ENCODE measurements around the gene TTLL5. TPM values are rescaled to one million over a fixed set of nuclear protein-coding genes. Genes with fewer than 3 reads are reported as not detected.
A peak's percentile ranks its signal among the peaks of the same experiment; 100 is the strongest.

The TTLL5 gene
- total RNA-seq, 1 donor from 2014 or later = 51.9 TPM

DNA sequence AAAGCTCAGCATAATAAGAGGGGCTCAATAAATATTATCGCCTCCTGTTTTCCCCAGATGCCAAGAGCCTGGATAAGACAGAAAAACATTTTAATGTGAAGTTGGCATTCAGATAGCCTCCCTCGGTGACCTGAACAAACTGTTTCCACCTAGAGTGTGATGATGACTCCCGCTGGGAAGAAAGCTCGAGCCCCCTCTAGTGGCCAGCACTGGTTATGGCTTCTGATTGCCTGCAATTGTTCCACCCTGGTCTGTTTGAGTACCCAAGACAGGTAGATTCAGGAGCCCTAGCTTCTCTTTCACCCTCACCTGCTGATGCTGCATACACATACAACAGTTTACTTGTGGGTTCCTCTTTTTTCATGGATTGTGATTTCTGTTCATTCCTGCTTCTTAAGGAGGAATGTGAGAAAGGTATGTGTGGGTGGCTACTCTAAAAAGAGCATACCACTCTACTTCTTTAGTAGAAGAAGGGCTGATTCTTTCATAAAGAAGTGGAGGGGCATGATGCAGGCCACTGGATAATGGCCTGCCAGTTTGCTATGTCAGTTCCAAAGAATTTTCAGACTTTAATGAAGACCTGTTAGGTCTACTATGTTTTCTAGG is 6.8 kb upstream of the TTLL5 start:
- Mint-ChIP-seq H3K27ac (no peak overlapping the region), H3K9me3 (ENCODE audit: low read depth) (no peaks in the 10 kb centered on the region), H3K4me3 (ENCODE audit: low read depth) (no peak overlapping the region), H3K27me3 (no peaks in the 10 kb centered on the region), H3K36me3 (ENCODE audit: insufficient read depth) (peaks cover 24% of the 10 kb centered on the region), H3K4me1 (ENCODE audit: low read depth) (peaks cover 2% of the 10 kb centered on the region)
- peak; percentile 79 for DNase-seq (ENCODE audit: low spot score, unreplicated experiment)
- TF ChIP-seq, protein P1, sequence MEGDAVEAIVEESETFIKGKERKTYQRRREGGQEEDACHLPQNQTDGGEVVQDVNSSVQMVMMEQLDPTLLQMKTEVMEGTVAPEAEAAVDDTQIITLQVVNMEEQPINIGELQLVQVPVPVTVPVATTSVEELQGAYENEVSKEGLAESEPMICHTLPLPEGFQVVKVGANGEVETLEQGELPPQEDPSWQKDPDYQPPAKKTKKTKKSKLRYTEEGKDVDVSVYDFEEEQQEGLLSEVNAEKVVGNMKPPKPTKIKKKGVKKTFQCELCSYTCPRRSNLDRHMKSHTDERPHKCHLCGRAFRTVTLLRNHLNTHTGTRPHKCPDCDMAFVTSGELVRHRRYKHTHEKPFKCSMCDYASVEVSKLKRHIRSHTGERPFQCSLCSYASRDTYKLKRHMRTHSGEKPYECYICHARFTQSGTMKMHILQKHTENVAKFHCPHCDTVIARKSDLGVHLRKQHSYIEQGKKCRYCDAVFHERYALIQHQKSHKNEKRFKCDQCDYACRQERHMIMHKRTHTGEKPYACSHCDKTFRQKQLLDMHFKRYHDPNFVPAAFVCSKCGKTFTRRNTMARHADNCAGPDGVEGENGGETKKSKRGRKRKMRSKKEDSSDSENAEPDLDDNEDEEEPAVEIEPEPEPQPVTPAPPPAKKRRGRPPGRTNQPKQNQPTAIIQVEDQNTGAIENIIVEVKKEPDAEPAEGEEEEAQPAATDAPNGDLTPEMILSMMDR (IDR thresholded peaks at IDR 0.05; ENCODE audit: unreplicated experiment) = peak; percentile 99

DNA sequence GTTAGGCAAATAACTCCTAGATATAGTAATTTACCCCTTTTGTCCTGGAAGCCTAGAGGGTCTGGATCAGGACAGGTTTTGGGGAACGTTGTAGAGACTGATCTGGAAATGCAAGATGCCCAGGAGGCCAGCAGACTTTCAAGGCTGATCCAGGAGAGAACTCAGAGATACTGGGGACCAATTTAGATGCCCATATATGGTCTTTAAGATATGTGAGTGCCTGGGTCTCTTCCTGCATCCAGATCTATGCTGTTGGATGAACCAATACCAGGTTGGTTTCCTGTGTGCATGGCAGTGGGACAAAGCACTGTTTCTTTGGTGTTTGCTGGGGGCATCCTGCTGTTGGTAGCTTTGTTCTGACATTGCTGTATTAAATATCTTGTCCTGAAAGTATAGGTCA is 5.8 kb upstream of the TTLL5 start:
- Mint-ChIP-seq H3K27ac (no peak overlapping the region), H3K4me3 (ENCODE audit: low read depth) (no peak overlapping the region), H3K4me1 (ENCODE audit: low read depth) (peaks cover 8% of the 10 kb centered on the region), H3K27me3 (no peaks in the 10 kb centered on the region), H3K9me3 (ENCODE audit: low read depth) (no peaks in the 10 kb centered on the region), H3K36me3 (ENCODE audit: insufficient read depth) (peaks cover 19% of the 10 kb centered on the region)
- TF ChIP-seq, protein P1 (IDR thresholded peaks at IDR 0.05; ENCODE audit: unreplicated experiment) = no peak
- DNase-seq (ENCODE audit: low spot score, unreplicated experiment) = no peak

DNA sequence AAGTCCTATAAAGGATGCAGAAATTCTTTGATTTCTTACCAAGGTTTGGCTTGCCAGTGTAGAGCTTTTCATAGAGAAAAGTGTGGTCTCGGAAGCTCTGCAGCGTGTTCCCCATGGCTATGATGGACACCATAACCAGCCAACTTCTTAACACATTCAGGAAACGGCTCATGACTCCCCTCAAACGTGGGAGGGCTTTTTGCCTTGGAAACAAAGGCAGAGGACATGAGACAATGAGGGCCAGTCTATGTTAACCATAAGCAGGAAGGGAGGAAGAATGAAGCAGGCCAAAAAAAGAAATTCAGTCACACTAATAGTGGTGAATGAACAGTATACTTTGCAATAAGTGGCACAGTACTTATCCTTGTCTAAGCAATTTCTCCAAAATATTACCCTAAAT is 3.7 kb upstream of the TTLL5 start:
- H3K27me3 Mint-ChIP-seq = no peaks in the 10 kb centered on the region
- no peak for DNase-seq (ENCODE audit: low spot score, unreplicated experiment)
- H3K27ac Mint-ChIP-seq = no peak overlapping the region
- H3K36me3 Mint-ChIP-seq (ENCODE audit: insufficient read depth) = peaks cover 8% of the 10 kb centered on the region
- H3K4me1 Mint-ChIP-seq (ENCODE audit: low read depth) = peaks cover 15% of the 10 kb centered on the region
- TF ChIP-seq, protein P1 (IDR thresholded peaks at IDR 0.05; ENCODE audit: unreplicated experiment) = no peak
- no peaks in the 10 kb centered on the region for H3K9me3 Mint-ChIP-seq (ENCODE audit: low read depth)
- H3K4me3 Mint-ChIP-seq (ENCODE audit: low read depth) = no peak overlapping the region

DNA sequence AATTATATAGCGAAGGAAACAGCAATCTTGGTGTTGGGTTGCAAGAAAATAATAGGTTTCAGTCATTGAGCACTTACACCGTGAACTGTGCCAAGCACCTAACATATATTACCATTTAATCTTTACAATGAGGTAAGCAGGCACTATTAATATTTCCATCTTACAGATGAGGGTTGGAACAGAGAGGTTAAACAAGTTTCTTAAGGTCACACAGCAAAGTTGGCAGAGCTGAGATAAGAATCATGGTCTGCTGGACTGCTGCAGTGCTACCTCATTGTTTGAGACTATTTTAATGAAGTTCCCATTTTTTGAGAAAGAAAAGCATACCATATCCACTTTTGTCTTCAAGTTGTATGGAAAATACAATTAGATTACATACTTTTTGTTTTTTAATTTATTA is 2.1 kb upstream of the TTLL5 start:
- peaks cover 5% of the 10 kb centered on the region for H3K36me3 Mint-ChIP-seq (ENCODE audit: insufficient read depth)
- TF ChIP-seq, protein P1 (IDR thresholded peaks at IDR 0.05; ENCODE audit: unreplicated experiment) = no peak
- H3K27me3 Mint-ChIP-seq = no peaks in the 10 kb centered on the region
- DNase-seq (ENCODE audit: low spot score, unreplicated experiment) = no peak
- H3K4me3 Mint-ChIP-seq (ENCODE audit: low read depth) = no peak overlapping the region
- H3K27ac Mint-ChIP-seq = no peak overlapping the region
- H3K4me1 Mint-ChIP-seq (ENCODE audit: low read depth) = peaks cover 17% of the 10 kb centered on the region
- H3K9me3 Mint-ChIP-seq (ENCODE audit: low read depth) = no peaks in the 10 kb centered on the region

DNA sequence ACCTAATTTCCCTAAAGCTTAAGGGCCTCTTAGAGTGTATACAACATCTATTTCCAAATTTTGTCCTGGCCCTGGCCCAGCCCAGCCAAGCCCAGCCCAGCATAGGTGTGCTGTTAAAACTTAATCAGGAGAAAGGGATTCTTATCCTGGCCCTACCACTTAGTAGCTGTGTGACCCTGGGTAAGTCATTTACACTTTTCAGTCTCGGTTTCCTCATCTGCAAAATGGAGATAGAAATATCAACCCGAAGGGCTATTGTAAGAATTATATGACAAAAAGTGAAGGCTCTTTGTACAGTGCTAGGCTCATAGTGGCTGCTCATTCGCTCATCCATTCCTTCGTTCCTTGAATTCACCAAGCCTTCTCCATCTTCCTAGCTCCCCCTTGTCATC is 812 bp upstream of the TTLL5 start:
- H3K4me3 Mint-ChIP-seq (ENCODE audit: low read depth) = peak overlapping the region; percentile 94
- H3K4me1 Mint-ChIP-seq (ENCODE audit: low read depth) = peaks cover 17% of the 10 kb centered on the region
- H3K27me3 Mint-ChIP-seq = no peaks in the 10 kb centered on the region
- TF ChIP-seq, protein P1 (IDR thresholded peaks at IDR 0.05; ENCODE audit: unreplicated experiment) = no peak
- peaks cover 2% of the 10 kb centered on the region for H3K36me3 Mint-ChIP-seq (ENCODE audit: insufficient read depth)
- no peak for DNase-seq (ENCODE audit: low spot score, unreplicated experiment)
- H3K27ac Mint-ChIP-seq = peak overlapping the region; percentile 97
- H3K9me3 Mint-ChIP-seq (ENCODE audit: low read depth) = no peaks in the 10 kb centered on the region
